Osteocyte (in vitro differentiated cells): ENCODE results near the gene ATOSA. TPM values are rescaled to one million over a fixed set of nuclear protein-coding genes. Genes with fewer than 3 reads are reported as not detected.

Experiments used
- DNase-seq: peaks from one replicate; pipeline ENCODE4 v3.0.0; 2021; ENCODE audit warnings: mixed read lengths; ENCODE audit not compliant: unreplicated experiment; ENCODE audit errors: extremely low spot score
- H3K27ac Mint-ChIP-seq: one replicate; pipeline ENCODE4 v1.8.0; 2021; ENCODE audit warnings: mild to moderate bottlenecking, mixed read lengths; ENCODE audit not compliant: unreplicated experiment
- H3K27me3 Mint-ChIP-seq: one replicate; pipeline ENCODE4 v1.8.0; 2021; ENCODE audit warnings: mixed read lengths; ENCODE audit not compliant: unreplicated experiment
- H3K36me3 Mint-ChIP-seq: one replicate; pipeline ENCODE4 v1.8.0; 2021; ENCODE audit warnings: mixed read lengths; ENCODE audit not compliant: unreplicated experiment
- H3K4me1 Mint-ChIP-seq: one replicate; pipeline ENCODE4 v1.8.0; 2021; ENCODE audit warnings: mixed read lengths; ENCODE audit not compliant: unreplicated experiment
- H3K4me3 Mint-ChIP-seq: one replicate; pipeline ENCODE4 v1.8.0; 2021; ENCODE audit warnings: mild to moderate bottlenecking, moderate library complexity, mixed read lengths; ENCODE audit not compliant: unreplicated experiment
- H3K9me3 Mint-ChIP-seq: one replicate; pipeline ENCODE4 v1.8.0; 2021; ENCODE audit warnings: mixed read lengths; ENCODE audit not compliant: unreplicated experiment
- CTCF ChIP-seq: fragments of 200-600 bp; sonication (generic); IDR thresholded peaks from 2 replicates; pipeline ENCODE4 v1.5.0; 2021; ENCODE audit warnings: antibody characterized with exemption, mild to moderate bottlenecking, moderate library complexity
- total RNA-seq: library from RNA; stranded (reverse); gene quantifications from 2 replicates; pipeline ENCODE4 v1.2.1, GENCODE V29; 2021

Gene ATOSA
- total RNA-seq, 1 donor from 2014 or later, result 33.6 TPM

- no peak for DNase-seq
- peaks cover 38% of the 10 kb centered on the region for H3K27me3 Mint-ChIP-seq
- H3K4me3 Mint-ChIP-seq, result no peak overlapping the region
- no peak overlapping the region for H3K27ac Mint-ChIP-seq
- H3K9me3 Mint-ChIP-seq, result no peaks in the 10 kb centered on the region
- H3K36me3 Mint-ChIP-seq, result no peaks in the 10 kb centered on the region
- no peaks in the 10 kb centered on the region for H3K4me1 Mint-ChIP-seq
- no peak for TF ChIP-seq CTCF
These were observed 10.4 kb upstream of the ATOSA start for GRCh38 chr15:52689562-52689961.

DNA sequence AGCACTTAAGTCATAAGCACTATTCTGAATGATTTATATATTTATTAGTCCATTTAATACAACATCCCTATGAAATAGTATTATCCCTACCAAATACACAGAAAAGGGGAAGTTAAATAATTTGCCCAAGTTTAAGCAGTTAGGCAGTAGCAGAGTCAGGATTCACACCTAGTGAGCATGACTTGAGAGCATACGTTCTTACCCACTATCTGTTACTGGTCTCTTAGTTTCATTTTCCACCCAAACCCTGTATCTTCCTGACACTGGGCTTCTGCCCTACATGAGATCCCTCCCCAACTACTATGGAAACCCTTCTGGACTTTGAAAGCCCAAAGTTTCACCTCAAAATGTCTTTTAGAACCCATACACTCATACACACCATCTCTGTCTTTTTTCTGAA lies 4.4 kb upstream of the ATOSA start:
- no peak for DNase-seq
- no peaks in the 10 kb centered on the region for H3K36me3 Mint-ChIP-seq
- H3K4me1 Mint-ChIP-seq, result peaks cover 6% of the 10 kb centered on the region
- no peaks in the 10 kb centered on the region for H3K9me3 Mint-ChIP-seq
- no peak for TF ChIP-seq CTCF
- peaks cover 46% of the 10 kb centered on the region for H3K27me3 Mint-ChIP-seq
- no peak overlapping the region for H3K27ac Mint-ChIP-seq
- no peak overlapping the region for H3K4me3 Mint-ChIP-seq

- peaks cover 38% of the 10 kb centered on the region for H3K27me3 Mint-ChIP-seq
- TF ChIP-seq CTCF, result no peak
- no peak overlapping the region for H3K27ac Mint-ChIP-seq
- no peak overlapping the region for H3K4me3 Mint-ChIP-seq
- DNase-seq, result no peak
- peaks cover 10% of the 10 kb centered on the region for H3K4me1 Mint-ChIP-seq
- H3K36me3 Mint-ChIP-seq, result no peaks in the 10 kb centered on the region
- no peaks in the 10 kb centered on the region for H3K9me3 Mint-ChIP-seq
These were observed 3.6 kb upstream of the ATOSA start for GRCh38 chr15:52682781-52683180.

DNA sequence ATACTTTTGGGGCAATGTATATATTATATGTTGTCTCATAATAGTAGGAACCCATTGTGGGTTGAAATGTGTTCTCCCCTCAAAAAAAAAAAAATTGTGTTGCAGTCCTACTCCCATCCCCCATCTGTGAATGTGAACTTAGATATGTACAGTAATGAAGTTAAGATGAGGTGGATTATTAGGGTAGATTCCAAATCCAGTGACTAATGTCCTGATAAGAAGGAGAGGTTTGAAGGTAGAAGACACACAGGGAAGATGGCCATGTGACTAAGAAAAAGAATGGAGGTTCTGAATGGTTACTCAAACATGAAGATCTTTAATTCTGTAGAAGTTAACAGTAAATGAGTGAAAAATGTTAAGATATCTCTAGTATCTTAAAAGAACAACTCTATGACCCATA lies 3.0 kb upstream of the ATOSA start:
- peaks cover 35% of the 10 kb centered on the region for H3K27me3 Mint-ChIP-seq
- peaks cover 15% of the 10 kb centered on the region for H3K4me1 Mint-ChIP-seq
- no peak overlapping the region for H3K4me3 Mint-ChIP-seq
- H3K36me3 Mint-ChIP-seq, result no peaks in the 10 kb centered on the region
- no peak overlapping the region for H3K27ac Mint-ChIP-seq
- DNase-seq, result no peak
- TF ChIP-seq CTCF, result no peak
- no peaks in the 10 kb centered on the region for H3K9me3 Mint-ChIP-seq

DNA sequence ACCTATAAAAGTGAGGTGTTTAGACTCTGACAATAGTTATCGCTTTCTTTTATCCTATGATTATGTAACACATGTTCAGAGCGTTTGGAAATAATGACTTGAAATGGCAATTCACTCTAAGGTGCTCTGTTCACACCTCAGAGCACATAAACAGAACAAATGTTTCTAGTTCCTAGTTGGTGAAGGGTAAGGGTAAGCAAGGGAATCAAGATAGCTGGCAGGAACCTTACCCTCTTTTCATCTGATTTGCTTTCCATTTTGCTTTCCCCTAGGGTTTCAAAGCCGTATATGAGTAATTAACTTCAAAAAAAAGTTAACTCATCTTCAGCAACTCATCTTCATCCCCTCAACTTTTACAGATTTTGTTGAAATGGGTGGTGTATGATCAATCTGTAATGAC lies 2.3 kb upstream of the ATOSA start:
- Mint-ChIP-seq H3K4me3 (no peak overlapping the region), H3K27me3 (peaks cover 31% of the 10 kb centered on the region), H3K9me3 (no peaks in the 10 kb centered on the region), H3K27ac (no peak overlapping the region), H3K4me1 (peaks cover 18% of the 10 kb centered on the region), H3K36me3 (no peaks in the 10 kb centered on the region)
- DNase-seq, result no peak
- no peak for TF ChIP-seq CTCF
